Lung (tissue), 12 donors: Measurements from ENCODE around the gene DOCK2. TPM values are rescaled to one million over a fixed set of nuclear protein-coding genes. Genes with fewer than 3 reads are reported as not detected.

Experiments used
- ATAC-seq: fragments of 200-7000 bp; cut with Tn5 transposase; one replicate; pipeline ENCODE4 v1.9.1; 2020; ENCODE audit warnings: moderate number of reproducible peaks; ENCODE audit not compliant: insufficient read depth, low FRiP score
- DNase-seq, 3 donors: peaks; one replicate each; pipeline ENCODE4 v3.0.0-alpha.2; 2013 to 2017
- H3K27ac ChIP-seq, 2 donors: one replicate each; pipeline ENCODE4 v1.5.1; 2013; ENCODE audit warnings: mild to moderate bottlenecking in 2 of 2, moderate library complexity in 2 of 2, control low read depth in 1 of 2, inconsistent platforms in 1 of 2, low read depth in 1 of 2, low read length in 1 of 2
- H3K27me3 ChIP-seq, 3 donors: one replicate each; pipeline ENCODE4 v1.5.1; 2013; ENCODE audit warnings: low read length in 2 of 3; ENCODE audit not compliant: control insufficient read depth in 3 of 3, insufficient read depth in 3 of 3
- H3K36me3 ChIP-seq, 4 donors: one replicate each; pipeline ENCODE4 v1.5.1; 2013; ENCODE audit warnings: low read length in 4 of 4, mild to moderate bottlenecking in 1 of 4, moderate library complexity in 1 of 4; ENCODE audit not compliant: control insufficient read depth in 4 of 4, insufficient read depth in 4 of 4
- H3K4me1 ChIP-seq, 5 donors: one replicate each; pipeline ENCODE4 v1.5.1; 2013; ENCODE audit warnings: low read length in 5 of 5, mild to moderate bottlenecking in 2 of 5, moderate library complexity in 1 of 5; ENCODE audit not compliant: control insufficient read depth in 5 of 5, insufficient read depth in 5 of 5
- H3K4me3 ChIP-seq: one replicate; pipeline ENCODE4 v1.5.1; 2013; ENCODE audit warnings: mild to moderate bottlenecking, control low read depth, moderate library complexity
- H3K9ac ChIP-seq, 2 donors: one replicate each; pipeline ENCODE4 v1.5.1; 2013; ENCODE audit warnings: low read length in 2 of 2, control low read depth in 1 of 2; ENCODE audit not compliant: insufficient read depth in 1 of 2
- H3K9me3 ChIP-seq, 4 donors: one replicate each; pipeline ENCODE4 v1.5.1; 2013; ENCODE audit warnings: low read length in 3 of 4, mild to moderate bottlenecking in 1 of 4, moderate library complexity in 1 of 4; ENCODE audit not compliant: control insufficient read depth in 4 of 4, insufficient read depth in 3 of 4
- CTCF ChIP-seq: IDR thresholded peaks from 2 replicates; pipeline ENCODE4 v1.5.1; 2012; ENCODE audit warnings: mild to moderate bottlenecking; ENCODE audit errors: control extremely low read depth, extremely low read depth
- WGBS, 2 donors: extraction: QIAGEN DNeasy Blood & Tissue Kit; methylation state at CpG; one replicate each; pipeline ENCODE4 v1.1.7; 2013; 5-methylcytosine and 5-hydroxymethylcytosine counted together
- polyA plus RNA-seq, 2 donors: library from polyadenylated mRNA; stranded (reverse); fragments of 200-250 nt; gene quantifications; one replicate each; pipeline ENCODE4 v1.2.1, GENCODE V29; 2013
- total RNA-seq, 2 donors: library from RNA; depleted of rRNA in 1 of 2; stranded (reverse); fragments of >200 nt in 1 of 2; gene quantifications; one replicate each; pipeline ENCODE4 v1.2.1, GENCODE V29; 2014 to 2021
- donor health status: control.
- donor health status: control.
- donor health status: Bipolar disorder and iron deficiency.
- donor health status: healthy.
- donor health status: DM: yes; HTN: yes; CAD: no.

The DOCK2 gene
- total and polyA plus RNA-seq, 4 donors, result 9.6 to 66.6 (median 43.4) TPM

GRCh38 chr5:169801324-169801777, 164.3 kb downstream of the DOCK2 start:
- no peak for TF ChIP-seq CTCF
- ATAC-seq (no peak), DNase-seq (no peak)
- H3K4me1 ChIP-seq, result peaks cover 0 to 19% (median 7%) of the 10 kb centered on the region in 5 donors
- H3K27ac ChIP-seq, result no peak overlapping the region
- H3K36me3 ChIP-seq, result no peaks in the 10 kb centered on the region
- peaks cover 0 to 2% (median 0%) of the 10 kb centered on the region in 4 donors for H3K9me3 ChIP-seq
- no peak overlapping the region for H3K9ac ChIP-seq
- peaks cover 0 to 2% (median 0%) of the 10 kb centered on the region in 3 donors for H3K27me3 ChIP-seq
- no peak overlapping the region for H3K4me3 ChIP-seq
- WGBS, 2 donors, result 56 to 61% methylated on average over 6 of the region's 6 CpGs

DNA sequence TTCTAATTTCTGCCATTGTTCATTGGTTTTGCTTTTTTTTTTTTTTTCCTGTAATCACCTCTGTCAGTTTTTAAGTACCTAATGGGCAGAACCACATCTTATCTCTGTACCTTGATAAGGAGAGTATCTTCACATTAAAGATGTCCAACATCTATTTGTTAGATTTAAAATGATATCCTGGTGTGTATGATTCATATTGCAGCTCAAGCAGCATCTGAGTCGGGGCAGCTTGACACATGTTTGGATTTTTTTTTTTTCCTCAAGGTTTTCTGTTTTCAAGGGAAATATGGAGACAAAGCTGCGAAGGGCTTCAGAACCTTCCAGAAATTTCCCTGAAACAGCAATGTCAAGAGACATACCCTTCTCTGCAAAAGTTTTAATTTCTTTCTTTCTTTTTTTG, 164.7 kb downstream of the DOCK2 start:
- H3K36me3 ChIP-seq, result no peaks in the 10 kb centered on the region
- H3K4me1 ChIP-seq, result peaks cover 0 to 19% (median 7%) of the 10 kb centered on the region in 5 donors
- H3K9ac ChIP-seq, result no peak overlapping the region
- peaks cover 0 to 2% (median 0%) of the 10 kb centered on the region in 4 donors for H3K9me3 ChIP-seq
- TF ChIP-seq CTCF, result no peak
- H3K27me3 ChIP-seq, result peaks cover 0 to 2% (median 0%) of the 10 kb centered on the region in 3 donors
- H3K27ac ChIP-seq, result no peak overlapping the region
- no peak for ATAC-seq
- WGBS, 2 donors, result 87 to 93% methylated on average over 2 of the region's 2 CpGs
- H3K4me3 ChIP-seq, result no peak overlapping the region
- no peak for DNase-seq

DNA sequence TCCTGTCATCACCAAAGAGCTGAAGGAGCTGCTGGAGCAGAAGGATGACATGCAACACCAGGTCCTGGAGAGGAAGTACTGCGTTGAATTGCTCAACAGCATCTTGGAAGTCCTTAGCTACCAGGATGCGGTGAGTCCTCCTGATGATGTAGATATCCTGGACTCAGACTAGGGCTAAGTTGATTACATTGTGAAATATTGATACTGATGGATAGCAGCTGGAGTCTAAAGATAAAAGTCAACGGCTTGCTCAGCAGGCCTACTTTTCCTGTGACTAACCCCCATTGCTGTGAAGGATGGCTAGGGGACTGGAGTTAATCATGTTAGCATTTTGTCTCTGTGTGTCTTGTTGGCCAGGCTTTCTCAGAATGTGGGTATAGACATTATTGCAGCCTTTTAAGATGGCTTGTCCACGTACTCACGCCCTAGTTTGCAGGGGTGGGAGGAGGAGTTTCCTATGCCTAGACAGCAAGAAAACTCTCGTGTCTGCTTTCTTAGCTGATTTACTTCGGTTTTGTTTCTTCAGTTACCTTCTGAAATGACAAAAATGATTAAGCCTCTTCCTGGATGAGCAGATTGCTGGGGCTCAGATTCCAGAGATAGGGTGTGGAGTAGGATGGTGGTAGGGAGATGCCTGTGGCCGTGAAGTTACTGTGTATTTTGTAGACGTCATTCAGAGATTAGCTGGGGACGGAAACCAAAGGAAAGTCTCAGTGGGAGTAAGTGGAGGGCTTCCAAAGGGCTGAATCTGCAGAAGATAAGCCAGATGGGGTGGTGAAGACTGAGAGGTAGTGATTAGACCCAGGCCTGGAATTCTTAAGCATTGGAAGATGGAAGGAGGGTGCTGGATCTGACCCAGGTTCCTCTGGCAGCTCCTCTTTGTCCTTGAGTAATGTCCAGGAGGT, 166.3 kb downstream of the DOCK2 start:
- 41 to 44% methylated on average over 10 of the region's 10 CpGs for WGBS, 2 donors
- no peak for TF ChIP-seq CTCF

More for the DNA sequence above, 166.3 kb downstream of the DOCK2 start:
- H3K27me3 ChIP-seq, result peaks cover 0 to 2% (median 0%) of the 10 kb centered on the region in 3 donors
- no peaks in the 10 kb centered on the region for H3K36me3 ChIP-seq
- peak; percentile 80 to 98 (median 96) for DNase-seq
- no peak overlapping the region for H3K9ac ChIP-seq
- no peak overlapping the region for H3K4me3 ChIP-seq
- peaks cover 0 to 19% (median 7%) of the 10 kb centered on the region in 5 donors for H3K4me1 ChIP-seq
- ATAC-seq, result peak; percentile 81
- peaks cover 0 to 2% (median 0%) of the 10 kb centered on the region in 4 donors for H3K9me3 ChIP-seq
- H3K27ac ChIP-seq, result no peak overlapping the region
